ENCODE results near the gene NATD1. TPM values are rescaled to one million over a fixed set of nuclear protein-coding genes. Genes with fewer than 3 reads are reported as not detected.

NATD1 gene
- total RNA-seq, 1 donor from 2014 or later, result 15.7 TPM

GRCh38 chr17:21235921-21236320 is 17.3 kb downstream of the NATD1 start:
- no peaks in the 10 kb centered on the region for H3K4me1 ChIP-seq
- H3K27me3 ChIP-seq (ENCODE audit: low read depth), result no peaks in the 10 kb centered on the region
- no peak for TF ChIP-seq CTCF (IDR thresholded peaks at IDR 0.05)
- no peak overlapping the region for H3K27ac ChIP-seq
- ATAC-seq (no peak), DNase-seq (no peak)
- no peak overlapping the region for H3K4me3 ChIP-seq
- peaks cover 3% of the 10 kb centered on the region for H3K9me3 ChIP-seq
- H3K36me3 ChIP-seq, result peaks cover 6% of the 10 kb centered on the region
- intact Hi-C loops (cut with DNase I), result no loop called here

GRCh38 chr17:21233581-21234347 is 19.4 kb downstream of the NATD1 start:
- Histone ChIP-seq H3K27me3 (ENCODE audit: low read depth) (no peaks in the 10 kb centered on the region), H3K4me1 (no peaks in the 10 kb centered on the region), H3K9me3 (peaks cover 3% of the 10 kb centered on the region), H3K27ac (no peak overlapping the region), H3K36me3 (no peaks in the 10 kb centered on the region), H3K4me3 (no peak overlapping the region)
- DNase-seq (no peak), ATAC-seq (no peak)
- intact Hi-C loops (cut with DNase I), result no loop called here
- TF ChIP-seq CTCF (IDR thresholded peaks at IDR 0.05), result no peak

GRCh38 chr17:21232033-21232749 is 21.0 kb downstream of the NATD1 start:
- Histone ChIP-seq H3K4me1 (no peaks in the 10 kb centered on the region), H3K27me3 (ENCODE audit: low read depth) (no peaks in the 10 kb centered on the region), H3K9me3 (peaks cover 3% of the 10 kb centered on the region), H3K36me3 (no peaks in the 10 kb centered on the region), H3K27ac (no peak overlapping the region), H3K4me3 (no peak overlapping the region)
- TF ChIP-seq CTCF (IDR thresholded peaks at IDR 0.05), result no peak
- DNase-seq (no peak), ATAC-seq (no peak)
- intact Hi-C loops (cut with DNase I), result no loop called here

- no peaks in the 10 kb centered on the region for H3K27me3 ChIP-seq (ENCODE audit: low read depth)
- no peak overlapping the region for H3K27ac ChIP-seq
- intact Hi-C loops (cut with DNase I), result no loop called here
- no peaks in the 10 kb centered on the region for H3K4me1 ChIP-seq
- H3K36me3 ChIP-seq, result no peaks in the 10 kb centered on the region
- no peak overlapping the region for H3K4me3 ChIP-seq
- TF ChIP-seq CTCF (IDR thresholded peaks at IDR 0.05), result no peak
- DNase-seq (no peak), ATAC-seq (no peak)
- H3K9me3 ChIP-seq, result peaks cover 3% of the 10 kb centered on the region
These were observed 21.7 kb downstream of the NATD1 start for GRCh38 chr17:21231533-21231932.

- ATAC-seq, result no peak
- H3K27me3 ChIP-seq (ENCODE audit: low read depth), result no peaks in the 10 kb centered on the region
- no peak overlapping the region for H3K27ac ChIP-seq
- no peak for TF ChIP-seq CTCF (IDR thresholded peaks at IDR 0.05)
- DNase-seq, result no peak
- H3K36me3 ChIP-seq, result no peaks in the 10 kb centered on the region
- intact Hi-C loops (cut with DNase I), result no loop called here
- no peaks in the 10 kb centered on the region for H3K4me1 ChIP-seq
- no peak overlapping the region for H3K4me3 ChIP-seq
- H3K9me3 ChIP-seq, result peaks cover 3% of the 10 kb centered on the region
These were observed 24.4 kb downstream of the NATD1 start for GRCh38 chr17:21228845-21229244.

All from lower lobe of right lung (tissue), 2 donors.